H1 (cell line): ENCODE results near the gene PKP3. TPM values are rescaled to one million over a fixed set of nuclear protein-coding genes. Genes with fewer than 3 reads are reported as not detected.
"Not testable (repeated sequence)": the region's sequence is repeated elsewhere in the genome, so short reads cannot be mapped to it uniquely, and the experiment has no call there.

ENCODE experiments used
- CTCF ChIA-PET: fragments of 300-600 bp; sonication (Branson Sonifier 250); formaldehyde crosslinking; loops from one replicate; lab custom pipeline; 2021; ENCODE audit not compliant: partially characterized antibody; lab: Charles Lee
- POLR2A ChIA-PET: fragments of 300-600 bp; sonication (Branson Sonifier 250); formaldehyde crosslinking; loops from one replicate; lab custom pipeline; 2021; ENCODE audit warnings: inconsistent platforms; ENCODE audit not compliant: partially characterized antibody; lab: Charles Lee
- DNase-seq, 2 experiments: peaks; one replicate each; pipeline versions ENCODE4 v3.0.0 to v3.0.0-alpha.2; 2010 to 2022; ENCODE audit warnings: low spot score in 2 of 2, low read depth in 1 of 2, mixed read lengths in 1 of 2
- FAIRE-seq: peaks from 2 replicates; lab custom pipeline; 2011; peaks lifted over from hg19 to GRCh38; lab: Jason Lieb, UNC
- H2AFZ ChIP-seq: 2 replicates; pipeline ENCODE4 v1.8.1; 2012; ENCODE audit warnings: low read length, inconsistent platforms
- H2AK5ac ChIP-seq: 2 replicates; pipeline ENCODE4 v1.6.1; 2013; ENCODE audit warnings: low read depth, low read length
- H2BK120ac ChIP-seq: replicated peaks from 2 replicates; pipeline ENCODE3; 2013; ENCODE audit warnings: low read depth, low read length, inconsistent platforms
- H2BK12ac ChIP-seq: 2 replicates; pipeline ENCODE4 v1.6.1; 2013; ENCODE audit warnings: low read depth, low read length
- H2BK15ac ChIP-seq: 2 replicates; pipeline ENCODE4 v1.6.1; 2013; ENCODE audit warnings: low read length
- H2BK20ac ChIP-seq: 2 replicates; pipeline ENCODE4 v1.6.1; 2013; ENCODE audit warnings: low read length
- H2BK5ac ChIP-seq: 2 replicates; pipeline ENCODE4 v1.6.1; 2013; ENCODE audit warnings: low read depth, low read length
- H3K14ac ChIP-seq: 2 replicates; pipeline ENCODE4 v1.6.1; 2013; ENCODE audit warnings: inconsistent platforms; ENCODE audit not compliant: insufficient read length
- H3K18ac ChIP-seq: 2 replicates; pipeline ENCODE4 v1.6.1; 2013; ENCODE audit warnings: low read length; ENCODE audit errors: extremely low read depth
- H3K23ac ChIP-seq: 2 replicates; pipeline ENCODE4 v1.6.1; 2013; ENCODE audit warnings: inconsistent platforms; ENCODE audit not compliant: insufficient read length
- H3K23me2 ChIP-seq: 2 replicates; pipeline ENCODE4 v1.6.1; 2013; ENCODE audit warnings: low read depth, low read length
- H3K27ac ChIP-seq: 2 replicates; pipeline ENCODE4 v1.6.1; 2011; ENCODE audit warnings: low read depth, low read length, inconsistent platforms
- H3K27me3 ChIP-seq, 4 experiments: replicated peaks in 1 of 4; 1 replicate in 1 of 4; 2 replicates in 3 of 4; pipeline versions ENCODE4 v1.6.1 to v1.8.1; 2011 to 2013; ENCODE audit warnings: low read length in 3 of 4, mild to moderate bottlenecking in 3 of 4, inconsistent platforms in 2 of 4, mixed read lengths in 2 of 4, moderate library complexity in 1 of 4; ENCODE audit not compliant: control insufficient read depth in 3 of 4, insufficient read depth in 3 of 4; ENCODE audit errors: extremely low read depth in 1 of 4
- H3K36me3 ChIP-seq, 4 experiments: 2 replicates each; pipeline versions ENCODE4 v1.6.1 to v1.8.1; 2011 to 2013; ENCODE audit warnings: mild to moderate bottlenecking in 4 of 4, low read length in 3 of 4, moderate library complexity in 2 of 4, control low read depth in 1 of 4, inconsistent platforms in 1 of 4; ENCODE audit not compliant: insufficient read depth in 4 of 4, control insufficient read depth in 2 of 4
- H3K4ac ChIP-seq: replicated peaks from 2 replicates; pipeline ENCODE3; 2013; ENCODE audit warnings: low read length, low read depth, mixed read lengths, inconsistent platforms; ENCODE audit not compliant: insufficient read length
- H3K4me1 ChIP-seq, 4 experiments: replicated peaks in 1 of 4; 1 replicate in 1 of 4; 2 replicates in 3 of 4; pipeline versions ENCODE4 v1.6.1 to v1.8.1; 2011 to 2013; ENCODE audit warnings: low read length in 3 of 4, inconsistent platforms in 2 of 4, mixed read lengths in 1 of 4; ENCODE audit not compliant: insufficient read depth in 4 of 4, control insufficient read depth in 3 of 4
- H3K4me2 ChIP-seq, 2 experiments: 2 replicates each; pipeline versions ENCODE4 v1.6.1 to v1.8.1; 2011 to 2013; ENCODE audit warnings: low read depth in 2 of 2, low read length in 2 of 2, control low read depth in 1 of 2, inconsistent platforms in 1 of 2, mild to moderate bottlenecking in 1 of 2; ENCODE audit not compliant: insufficient read depth in 1 of 2
- H3K4me3 ChIP-seq, 4 experiments: fragments of 200-600, 300-600 bp in 1 of 4; sonication (generic), shearing (Covaris generic), sonication (Bioruptor Twin) in 1 of 4; 2 replicates each; pipeline versions ENCODE4 v1.5.1 to v1.8.1; 2011 to 2016; ENCODE audit warnings: low read length in 4 of 4, low read depth in 3 of 4, control low read depth in 2 of 4, inconsistent platforms in 2 of 4, mild to moderate bottlenecking in 2 of 4, mixed read lengths in 1 of 4, moderate library complexity in 1 of 4; ENCODE audit not compliant: insufficient read depth in 2 of 4; ENCODE audit errors: extremely low read depth in 1 of 4
- H3K56ac ChIP-seq: replicated peaks from 2 replicates; pipeline ENCODE3; 2013; ENCODE audit warnings: low read depth, mild to moderate bottlenecking, mixed read lengths, low read length, inconsistent platforms; ENCODE audit not compliant: insufficient read length
- H3K79me1 ChIP-seq: 2 replicates; pipeline ENCODE4 v1.6.1; 2013; ENCODE audit warnings: low read depth, low read length, control low read depth
- H3K79me2 ChIP-seq, 2 experiments: 2 replicates each; pipeline versions ENCODE4 v1.6.1 to v1.8.1; 2012 to 2013; ENCODE audit warnings: low read length in 2 of 2, mild to moderate bottlenecking in 2 of 2, inconsistent platforms in 1 of 2; ENCODE audit not compliant: insufficient read depth in 2 of 2, control insufficient read depth in 1 of 2
- H3K9ac ChIP-seq, 4 experiments: replicated peaks in 1 of 4; 1 replicate in 1 of 4; 2 replicates in 3 of 4; pipeline versions ENCODE4 v1.6.1 to v1.8.1; 2011 to 2013; ENCODE audit warnings: low read depth in 3 of 4, low read length in 3 of 4, control low read depth in 2 of 4, mild to moderate bottlenecking in 2 of 4, moderate library complexity in 2 of 4, inconsistent platforms in 1 of 4; ENCODE audit errors: extremely low read depth in 1 of 4
- H3K9me3 ChIP-seq, 2 experiments: 2 replicates each; pipeline versions ENCODE4 v1.6.1 to v1.8.1; 2012 to 2013; ENCODE audit warnings: mild to moderate bottlenecking in 2 of 2, moderate library complexity in 2 of 2, control low read depth in 1 of 2, inconsistent platforms in 1 of 2, low read depth in 1 of 2, low read length in 1 of 2, mixed read lengths in 1 of 2; ENCODE audit not compliant: insufficient read depth in 2 of 2
- H4K20me1 ChIP-seq, 2 experiments: replicated peaks in 1 of 2; 2 replicates each; pipeline versions ENCODE3 to v1.8.1; 2011 to 2013; ENCODE audit warnings: inconsistent platforms in 2 of 2, low read length in 2 of 2, mild to moderate bottlenecking in 1 of 2; ENCODE audit not compliant: insufficient read depth in 2 of 2, control insufficient read depth in 1 of 2
- H4K5ac ChIP-seq: 2 replicates; pipeline ENCODE4 v1.6.1; 2013; ENCODE audit warnings: low read length, low read depth, mixed read lengths, inconsistent platforms; ENCODE audit not compliant: insufficient read length
- H4K8ac ChIP-seq: 2 replicates; pipeline ENCODE4 v1.8.0; 2013; ENCODE audit warnings: mild to moderate bottlenecking, moderate library complexity, low read length, inconsistent platforms; ENCODE audit not compliant: insufficient read depth; ENCODE audit errors: extremely low read depth
- H4K91ac ChIP-seq: replicated peaks from 2 replicates; pipeline ENCODE3; 2013; ENCODE audit warnings: low read length, mixed read lengths, inconsistent platforms; ENCODE audit not compliant: insufficient read length
- WGBS, 2 experiments: shearing (Covaris generic) in 1 of 2; methylation state at CpG; one replicate each; pipeline versions ENCODE4 v1.1.6 to v1.1.7; 2013 to 2015; ENCODE audit warnings: low lambda C conversion rate in 2 of 2, mixed read lengths in 2 of 2, inconsistent platforms in 1 of 2, low coverage in 1 of 2, missing lambda C conversion rate in 1 of 2; ENCODE audit not compliant: insufficient replicate concordance in 2 of 2, insufficient coverage in 1 of 2, insufficient read length in 1 of 2; ENCODE audit errors: extremely low coverage in 1 of 2, missing lambda C conversion rate in 1 of 2; 5-methylcytosine and 5-hydroxymethylcytosine counted together
- polyA plus RNA-seq, 7 experiments: library from polyadenylated mRNA; depleted of rRNA in 3 of 7; stranded (reverse) in 5 of 7; unstranded in 2 of 7; fragments of >200 nt in 5 of 7; fragments of 200-250 nt in 2 of 7; gene quantifications; 1 replicate in 5 of 7; 2 replicates in 1 of 7; 4 replicates in 1 of 7; pipeline versions ENCODE4 v1.2.1 to v1.2.3, GENCODE V29; 2011 to 2013; ENCODE audit warnings: missing spikeins in 2 of 7, mixed read lengths in 2 of 7
- total RNA-seq: library from RNA; stranded (reverse); fragmentation: NEBNext Ultra II Directional; extraction: Animal tissue kit (Norgen Biotek cat#: 25700); gene quantifications from 2 replicates; pipeline ENCODE4 v1.2.1, GENCODE V29; 2021

The PKP3 gene
- total and polyA plus RNA-seq, 2 of the 8 experiments (the other 6 are each of a cell fraction or from before 2014, with no cell fraction given), result 16.7 to 28.7 TPM

- not testable (repeated sequence) for H2BK20ac ChIP-seq, H3K23me2 ChIP-seq, H2AK5ac ChIP-seq, H4K8ac ChIP-seq, H3K23ac ChIP-seq, H3K56ac ChIP-seq, H3K4ac ChIP-seq, H2BK12ac ChIP-seq, H3K4me3 ChIP-seq, H3K14ac ChIP-seq, H3K18ac ChIP-seq, FAIRE-seq, H4K5ac ChIP-seq, H2AFZ ChIP-seq, DNase-seq, H3K4me2 ChIP-seq, H2BK5ac ChIP-seq, H3K27me3 ChIP-seq, H3K9ac ChIP-seq, H3K79me1 ChIP-seq, H2BK120ac ChIP-seq, H3K27ac ChIP-seq, H3K36me3 ChIP-seq, H4K91ac ChIP-seq, H3K9me3 ChIP-seq, H2BK15ac ChIP-seq
- no CpG with 5 or more reads among the region's 13 CpGs for WGBS, 2 experiments
- ChIA-PET CTCF (interaction anchor here (0.6 to 2.4 kb wide), 3 partner anchors 14 to 108 kb away, joined by 3 to 7 read pairs (median 3); no protein-coding TSS in a partner anchor), POLR2A (interaction anchor here (0.7 to 4.7 kb wide), 3 partner anchors 12 to 83 kb away, joined by 4 to 30 read pairs (median 4); partner anchors contain the start of gene PTDSS2)
- Histone ChIP-seq H3K79me2 (peaks cover 0 to 16% of the 10 kb centered on the region in 2 experiments; a peak in 1 of 4 replicates), H4K20me1 (peaks cover 14 to 20% of the 10 kb centered on the region in 2 experiments), H3K4me1 (peaks cover 0 to 23% (median 12%) of the 10 kb centered on the region in 4 experiments; a peak in 6 of 7 replicates)
Measured at GRCh38 chr11:410711-411110, 16.7 kb downstream of the PKP3 start.
